Activated T-cell treated with anti-CD3 and anti-CD28 coated beads for 24 hours (primary cell): ENCODE data around the gene INTS6L.

Experiments used
- DNase-seq: peaks from one replicate; pipeline ENCODE4 v3.0.0-alpha.2; 2020; ENCODE audit warnings: low read depth

Gene INTS6L

GRCh38 chrX:135520553-135521404 is at the start of gene INTS6L:
Gene INTS6L, plus strand, starts transcription at chrX:135520660. Its CDS starts 333 bp downstream, at chrX:135520993.
- peak; percentile 72 for DNase-seq

- no peak for DNase-seq
Measured at GRCh38 chrX:135476378-135476777, 44.1 kb upstream of the INTS6L start.

GRCh38 chrX:135477576-135477975 is 42.9 kb upstream of the INTS6L start:
- peak; percentile 17 for DNase-seq

- DNase-seq = no peak
Measured at GRCh38 chrX:135480076-135480475, 40.4 kb upstream of the INTS6L start.

- DNase-seq = no peak
Measured at GRCh38 chrX:135481696-135482179, 38.7 kb upstream of the INTS6L start.

GRCh38 chrX:135484641-135485289 is 35.7 kb upstream of the INTS6L start:
- no peak for DNase-seq

- no peak for DNase-seq
Measured at GRCh38 chrX:135489542-135489941, 30.9 kb upstream of the INTS6L start.

- DNase-seq = no peak
Measured at GRCh38 chrX:135490979-135491514, 29.4 kb upstream of the INTS6L start.

- no peak for DNase-seq
Measured at GRCh38 chrX:135494453-135494852, 26.0 kb upstream of the INTS6L start.

GRCh38 chrX:135497736-135498135 is 22.7 kb upstream of the INTS6L start:
- DNase-seq = no peak

GRCh38 chrX:135498236-135498635 is 22.2 kb upstream of the INTS6L start:
- DNase-seq = no peak

GRCh38 chrX:135505351-135505750 is 15.1 kb upstream of the INTS6L start:
- DNase-seq = no peak

- no peak for DNase-seq
Measured at GRCh38 chrX:135509885-135510284, 10.6 kb upstream of the INTS6L start.

- no peak for DNase-seq
Measured at GRCh38 chrX:135512508-135513129, 7.8 kb upstream of the INTS6L start.

GRCh38 chrX:135513130-135513515 is 7.3 kb upstream of the INTS6L start:
- no peak for DNase-seq

- DNase-seq = no peak
Measured at GRCh38 chrX:135516376-135516775, 4.1 kb upstream of the INTS6L start.

GRCh38 chrX:135518161-135518560 is 2.3 kb upstream of the INTS6L start:
- DNase-seq = no peak

- no peak for DNase-seq
Measured at GRCh38 chrX:135520022-135520552, 373 bp upstream of the INTS6L start.

GRCh38 chrX:135521405-135522131 is 1.1 kb downstream of the INTS6L start:
- peak; percentile 71 for DNase-seq

- no peak for DNase-seq
Measured at GRCh38 chrX:135522132-135522530, 1.7 kb downstream of the INTS6L start.

GRCh38 chrX:135522878-135523693 is 2.6 kb downstream of the INTS6L start:
- no peak for DNase-seq
